ENCODE data around the gene WIPI1.

WIPI1 gene

DNA sequence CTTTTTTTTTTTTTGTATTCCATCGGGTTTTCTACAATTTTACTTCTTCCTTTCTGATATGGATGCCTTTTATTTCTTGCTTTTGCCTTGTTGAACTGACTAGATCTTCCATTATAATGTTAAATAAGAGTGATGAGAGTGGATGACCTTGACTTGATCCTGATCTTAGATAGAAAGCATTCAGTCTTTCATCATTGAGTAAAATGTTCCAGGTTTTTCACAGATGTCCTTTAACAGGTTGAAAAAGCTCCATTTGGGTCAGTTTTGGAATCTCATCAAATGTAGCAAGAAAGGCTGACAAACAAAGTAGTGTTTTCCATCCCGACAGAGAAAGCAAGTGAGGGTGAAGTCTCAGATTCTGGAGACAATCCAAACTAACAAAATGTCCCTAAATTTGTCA, 27.2 kb upstream of the WIPI1 start:
- no peaks in the 10 kb centered on the region for H3K4me1 ChIP-seq (ENCODE audit: control insufficient read depth, insufficient read depth, low read length)
- H3K27ac ChIP-seq (ENCODE audit: low read length): no peak overlapping the region
- no peak overlapping the region for H3K9ac ChIP-seq (ENCODE audit: low read length in 2 of 2)
- peaks cover 4 to 6% of the 10 kb centered on the region in 2 donors for H3K27me3 ChIP-seq (ENCODE audit: control insufficient read depth in 1 of 2, insufficient read depth in 2 of 2, low read length in 2 of 2)
- H3K36me3 ChIP-seq (ENCODE audit: control insufficient read depth in 2 of 2, insufficient read depth in 2 of 2, low read length in 2 of 2): no peaks in the 10 kb centered on the region
- H3K9me3 ChIP-seq (ENCODE audit: control insufficient read depth in 2 of 2, low read length in 2 of 2): no peaks in the 10 kb centered on the region
- H3K4me3 ChIP-seq (ENCODE audit: low read length in 2 of 2): no peak overlapping the region

DNA sequence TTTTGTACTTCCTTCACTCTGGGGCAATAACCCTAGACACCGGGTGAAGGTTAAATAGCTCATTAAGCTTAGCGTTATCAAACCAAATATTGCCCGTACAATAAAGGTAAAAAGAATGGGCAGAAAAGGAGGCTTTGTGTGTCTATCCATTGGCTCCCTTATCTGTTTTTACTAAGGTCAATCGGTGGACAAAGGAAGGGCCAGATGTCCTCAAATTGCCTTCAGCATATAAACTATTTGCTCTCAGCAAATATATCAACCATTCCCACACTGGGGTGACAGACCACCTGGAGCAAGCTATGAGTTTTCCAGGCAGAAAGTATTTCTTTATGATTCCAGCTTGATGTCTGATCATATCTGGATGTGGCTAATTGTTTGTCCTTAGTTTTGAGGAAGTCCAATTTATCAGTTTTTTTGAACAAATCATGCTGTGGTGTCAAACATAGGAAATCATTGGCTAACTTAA, 25.3 kb upstream of the WIPI1 start:
- peaks cover 4 to 6% of the 10 kb centered on the region in 2 donors for H3K27me3 ChIP-seq (ENCODE audit: control insufficient read depth in 1 of 2, insufficient read depth in 2 of 2, low read length in 2 of 2)
- H3K36me3 ChIP-seq (ENCODE audit: control insufficient read depth in 2 of 2, insufficient read depth in 2 of 2, low read length in 2 of 2): no peaks in the 10 kb centered on the region
- no peaks in the 10 kb centered on the region for H3K4me1 ChIP-seq (ENCODE audit: control insufficient read depth, insufficient read depth, low read length)

DNA sequence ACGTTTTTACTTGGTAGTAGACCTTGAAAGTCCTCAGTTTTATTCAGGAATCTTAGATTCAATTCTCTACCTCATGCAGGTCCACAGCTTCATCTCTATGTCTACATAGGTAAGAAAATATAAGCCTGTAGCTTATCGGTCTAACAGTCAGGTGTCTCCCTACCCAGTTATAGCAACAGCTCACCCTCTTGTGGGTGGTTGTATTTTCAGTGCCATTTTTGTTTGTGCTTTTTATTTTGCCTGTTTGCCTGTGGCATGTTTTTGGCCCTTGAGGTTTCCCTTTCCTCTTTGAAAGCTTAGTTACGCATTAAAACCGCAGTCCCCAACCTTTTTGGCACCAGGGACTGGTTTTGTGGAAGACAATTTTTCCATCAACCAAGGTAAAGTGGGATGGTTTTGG, 23.6 kb upstream of the WIPI1 start:
- Histone ChIP-seq H3K4me3 (ENCODE audit: low read length in 2 of 2) (no peak overlapping the region), H3K27ac (ENCODE audit: low read length) (no peak overlapping the region), H3K27me3 (ENCODE audit: control insufficient read depth in 1 of 2, insufficient read depth in 2 of 2, low read length in 2 of 2) (peaks cover 4 to 6% of the 10 kb centered on the region in 2 donors), H3K9me3 (ENCODE audit: control insufficient read depth in 2 of 2, low read length in 2 of 2) (no peaks in the 10 kb centered on the region), H3K4me1 (ENCODE audit: control insufficient read depth, insufficient read depth, low read length) (no peaks in the 10 kb centered on the region), H3K36me3 (ENCODE audit: control insufficient read depth in 2 of 2, insufficient read depth in 2 of 2, low read length in 2 of 2) (no peaks in the 10 kb centered on the region), H3K9ac (ENCODE audit: low read length in 2 of 2) (no peak overlapping the region)

More for the DNA sequence above, 25.3 kb upstream of the WIPI1 start:
- Histone ChIP-seq H3K4me3 (ENCODE audit: low read length in 2 of 2) (no peak overlapping the region), H3K9me3 (ENCODE audit: control insufficient read depth in 2 of 2, low read length in 2 of 2) (no peaks in the 10 kb centered on the region), H3K9ac (ENCODE audit: low read length in 2 of 2) (no peak overlapping the region), H3K27ac (ENCODE audit: low read length) (no peak overlapping the region)

DNA sequence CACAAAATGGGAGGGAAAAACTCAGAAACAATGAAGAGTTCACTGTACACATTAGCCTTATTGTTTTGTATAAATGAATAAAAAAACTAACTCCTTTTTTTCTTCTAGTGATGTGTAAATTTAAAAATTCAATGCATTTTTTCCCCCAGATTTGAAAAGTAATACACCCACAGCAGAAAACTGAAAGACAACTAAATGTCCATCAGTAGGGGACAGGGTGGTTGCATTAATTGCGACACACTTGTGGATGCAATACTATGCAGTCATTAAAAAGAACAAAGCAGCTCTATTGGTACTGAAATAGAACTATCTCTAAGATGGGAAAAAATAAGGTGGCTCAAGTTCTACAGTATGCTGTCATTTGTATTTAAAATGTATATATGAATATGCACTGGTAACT, 13.7 kb upstream of the WIPI1 start:
- H3K27ac ChIP-seq (ENCODE audit: low read length): no peak overlapping the region

DNA sequence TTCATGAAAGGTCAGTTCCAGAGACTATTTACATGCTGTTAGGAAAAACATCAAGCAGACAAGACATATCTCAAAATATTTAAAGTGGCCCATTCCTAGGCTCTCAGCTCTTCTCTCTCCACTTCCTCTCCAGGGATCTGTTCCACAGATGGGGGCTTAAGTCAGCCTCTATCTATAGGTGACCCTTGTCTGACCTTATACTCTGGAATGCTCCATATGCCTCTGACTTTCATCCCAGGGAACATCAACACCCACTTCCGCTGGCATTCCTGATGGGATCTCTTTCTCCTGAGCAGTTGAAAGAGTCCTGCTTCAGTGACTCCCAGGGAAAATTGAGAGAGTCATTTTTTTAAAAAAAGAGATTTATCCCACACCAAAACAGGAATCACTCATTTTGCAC, 11.5 kb upstream of the WIPI1 start:
- Histone ChIP-seq H3K9ac (ENCODE audit: low read length in 2 of 2) (no peak overlapping the region), H3K4me3 (ENCODE audit: low read length in 2 of 2) (no peak overlapping the region), H3K36me3 (ENCODE audit: control insufficient read depth in 2 of 2, insufficient read depth in 2 of 2, low read length in 2 of 2) (no peaks in the 10 kb centered on the region), H3K27me3 (ENCODE audit: control insufficient read depth in 1 of 2, insufficient read depth in 2 of 2, low read length in 2 of 2) (no peaks in the 10 kb centered on the region), H3K9me3 (ENCODE audit: control insufficient read depth in 2 of 2, low read length in 2 of 2) (no peaks in the 10 kb centered on the region), H3K27ac (ENCODE audit: low read length) (no peak overlapping the region), H3K4me1 (ENCODE audit: control insufficient read depth, insufficient read depth, low read length) (no peaks in the 10 kb centered on the region)

More for the DNA sequence above, 13.7 kb upstream of the WIPI1 start:
- no peak overlapping the region for H3K9ac ChIP-seq (ENCODE audit: low read length in 2 of 2)
- no peaks in the 10 kb centered on the region for H3K36me3 ChIP-seq (ENCODE audit: control insufficient read depth in 2 of 2, insufficient read depth in 2 of 2, low read length in 2 of 2)
- H3K9me3 ChIP-seq (ENCODE audit: control insufficient read depth in 2 of 2, low read length in 2 of 2): no peaks in the 10 kb centered on the region
- no peaks in the 10 kb centered on the region for H3K27me3 ChIP-seq (ENCODE audit: control insufficient read depth in 1 of 2, insufficient read depth in 2 of 2, low read length in 2 of 2)
- no peaks in the 10 kb centered on the region for H3K4me1 ChIP-seq (ENCODE audit: control insufficient read depth, insufficient read depth, low read length)
- no peak overlapping the region for H3K4me3 ChIP-seq (ENCODE audit: low read length in 2 of 2)

DNA sequence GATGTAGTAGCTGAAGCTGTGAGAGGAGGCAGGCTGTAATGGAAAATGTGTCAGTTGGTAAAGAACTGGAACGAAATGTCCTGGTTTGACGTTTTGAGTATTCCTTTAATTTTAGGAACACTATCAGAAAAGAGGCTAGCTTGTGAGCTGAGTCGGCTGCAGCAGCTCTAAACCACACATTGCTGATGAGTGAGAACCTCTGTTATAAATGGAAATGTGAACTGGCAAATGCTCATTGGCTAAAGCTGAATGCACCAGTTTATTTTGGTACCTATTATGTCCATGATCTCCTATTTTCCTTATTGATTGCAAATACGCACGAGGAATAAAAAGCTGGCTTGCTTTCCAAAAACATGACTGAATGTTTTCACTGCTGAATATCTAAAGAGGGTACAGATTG, 11.0 kb upstream of the WIPI1 start:
- Histone ChIP-seq H3K4me1 (ENCODE audit: control insufficient read depth, insufficient read depth, low read length) (no peaks in the 10 kb centered on the region), H3K9ac (ENCODE audit: low read length in 2 of 2) (no peak overlapping the region), H3K27ac (ENCODE audit: low read length) (no peak overlapping the region), H3K4me3 (ENCODE audit: low read length in 2 of 2) (no peak overlapping the region), H3K9me3 (ENCODE audit: control insufficient read depth in 2 of 2, low read length in 2 of 2) (no peaks in the 10 kb centered on the region), H3K36me3 (ENCODE audit: control insufficient read depth in 2 of 2, insufficient read depth in 2 of 2, low read length in 2 of 2) (no peaks in the 10 kb centered on the region), H3K27me3 (ENCODE audit: control insufficient read depth in 1 of 2, insufficient read depth in 2 of 2, low read length in 2 of 2) (no peaks in the 10 kb centered on the region)

DNA sequence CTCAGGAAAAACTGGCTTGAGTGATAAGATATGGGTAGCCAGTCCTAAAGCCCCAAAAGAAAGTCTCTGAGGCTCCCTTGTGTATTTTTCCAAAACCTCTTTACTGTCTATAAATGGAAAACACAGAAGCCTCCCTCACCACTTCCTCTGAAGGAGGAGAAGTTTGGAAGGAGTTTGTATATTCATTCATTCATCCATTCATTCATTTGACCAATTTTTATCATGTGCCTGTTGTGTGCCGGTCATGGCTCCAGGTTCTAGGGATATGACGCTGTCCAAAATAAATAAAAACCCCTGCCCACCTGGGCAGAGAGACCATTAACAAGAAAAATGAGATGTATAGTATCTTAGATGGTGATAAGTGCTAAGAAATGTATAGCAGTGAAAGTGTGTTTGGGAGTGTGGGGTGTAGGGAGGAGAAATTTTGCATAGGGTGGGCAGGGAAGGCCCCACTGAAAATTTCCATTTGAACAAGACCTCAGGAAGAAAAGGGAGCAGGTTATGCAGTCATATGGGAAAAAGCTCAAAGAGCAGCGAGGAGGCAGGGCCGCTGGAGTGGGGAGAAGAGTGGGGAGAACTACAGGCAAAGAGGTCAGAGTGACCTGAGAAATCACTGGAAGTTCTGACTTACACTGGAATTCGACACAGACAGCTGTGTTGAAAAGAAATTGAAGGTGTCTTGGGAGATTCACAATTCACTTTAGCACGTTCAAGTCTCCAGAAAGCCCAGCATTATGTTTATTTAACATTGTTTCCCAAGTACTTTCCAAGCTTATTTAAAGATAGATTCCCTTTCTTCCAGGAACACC, 6.1 kb upstream of the WIPI1 start:
- Histone ChIP-seq H3K4me1 (ENCODE audit: control insufficient read depth, insufficient read depth, low read length) (peaks cover 7% of the 10 kb centered on the region), H3K9me3 (ENCODE audit: control insufficient read depth in 2 of 2, low read length in 2 of 2) (no peaks in the 10 kb centered on the region), H3K9ac (ENCODE audit: low read length in 2 of 2) (no peak overlapping the region), H3K4me3 (ENCODE audit: low read length in 2 of 2) (no peak overlapping the region), H3K36me3 (ENCODE audit: control insufficient read depth in 2 of 2, insufficient read depth in 2 of 2, low read length in 2 of 2) (no peaks in the 10 kb centered on the region), H3K27ac (ENCODE audit: low read length) (no peak overlapping the region), H3K27me3 (ENCODE audit: control insufficient read depth in 1 of 2, insufficient read depth in 2 of 2, low read length in 2 of 2) (no peaks in the 10 kb centered on the region)

DNA sequence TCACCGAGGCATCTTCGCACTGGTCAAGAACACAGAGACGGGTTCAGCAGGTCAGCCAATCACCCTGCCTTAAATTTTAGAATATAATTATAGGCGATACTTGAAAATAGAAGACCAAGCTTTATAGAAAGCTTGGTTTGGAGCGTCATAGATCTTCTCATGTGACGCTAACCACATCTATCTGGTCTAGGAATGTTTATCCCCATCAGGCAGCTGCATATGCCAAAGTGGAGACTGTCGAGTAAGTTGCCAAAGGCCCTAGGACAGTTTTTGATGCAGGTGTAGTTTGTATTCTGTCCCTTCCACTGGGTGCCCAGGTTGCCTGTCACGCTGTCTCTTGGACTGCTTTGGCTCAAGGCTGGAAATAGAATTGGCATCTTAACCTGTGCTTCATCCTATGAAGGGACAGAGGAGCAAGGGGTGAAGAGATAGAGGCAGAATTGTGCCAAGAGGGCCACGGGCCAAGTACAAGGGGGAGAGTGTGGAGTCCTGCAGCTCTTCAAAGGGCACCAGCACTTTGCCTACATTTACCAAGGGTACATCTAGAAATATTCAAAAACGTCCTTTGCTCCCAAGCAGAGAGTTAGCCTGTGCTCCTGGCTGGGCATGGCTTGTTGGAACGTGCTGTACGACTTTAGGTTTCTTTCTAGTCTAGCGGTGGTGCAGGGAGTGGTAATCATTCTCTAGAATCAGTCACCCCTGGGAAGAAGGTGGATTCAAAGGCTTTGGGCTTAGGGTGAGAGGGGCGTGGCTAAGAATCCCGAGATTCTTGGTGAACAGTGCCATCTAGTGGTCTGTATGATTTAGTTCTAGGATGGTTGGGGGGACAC, 5.3 kb upstream of the WIPI1 start:
- no peak overlapping the region for H3K4me3 ChIP-seq (ENCODE audit: low read length in 2 of 2)
- no peak overlapping the region for H3K27ac ChIP-seq (ENCODE audit: low read length)
- no peaks in the 10 kb centered on the region for H3K27me3 ChIP-seq (ENCODE audit: control insufficient read depth in 1 of 2, insufficient read depth in 2 of 2, low read length in 2 of 2)
- H3K9me3 ChIP-seq (ENCODE audit: control insufficient read depth in 2 of 2, low read length in 2 of 2): no peaks in the 10 kb centered on the region
- H3K36me3 ChIP-seq (ENCODE audit: control insufficient read depth in 2 of 2, insufficient read depth in 2 of 2, low read length in 2 of 2): no peaks in the 10 kb centered on the region
- H3K9ac ChIP-seq (ENCODE audit: low read length in 2 of 2): no peak overlapping the region
- peaks cover 11% of the 10 kb centered on the region for H3K4me1 ChIP-seq (ENCODE audit: control insufficient read depth, insufficient read depth, low read length)

DNA sequence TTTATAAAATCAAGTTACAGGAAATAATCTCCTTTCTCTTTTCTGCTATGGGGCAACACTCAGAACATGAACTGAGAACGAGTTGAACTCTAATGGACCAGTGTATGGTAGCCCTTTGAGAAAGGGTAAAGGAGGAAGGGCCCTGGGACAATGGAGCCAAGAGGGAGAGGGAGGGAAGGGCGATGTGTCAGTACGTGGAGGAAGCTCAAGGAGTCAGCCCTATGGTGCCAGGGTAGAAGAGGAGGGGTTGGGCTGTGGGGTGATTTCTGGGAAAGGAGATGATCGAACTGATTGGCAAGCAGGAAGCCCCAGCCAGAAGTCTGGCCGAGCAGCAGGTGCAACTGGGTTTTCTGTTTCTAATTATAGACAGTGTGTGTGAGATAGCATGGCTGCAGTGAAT, 4.3 kb upstream of the WIPI1 start:
- Histone ChIP-seq H3K27ac (ENCODE audit: low read length) (no peak overlapping the region), H3K4me1 (ENCODE audit: control insufficient read depth, insufficient read depth, low read length) (peaks cover 14% of the 10 kb centered on the region), H3K9me3 (ENCODE audit: control insufficient read depth in 2 of 2, low read length in 2 of 2) (no peaks in the 10 kb centered on the region), H3K9ac (ENCODE audit: low read length in 2 of 2) (no peak overlapping the region), H3K27me3 (ENCODE audit: control insufficient read depth in 1 of 2, insufficient read depth in 2 of 2, low read length in 2 of 2) (no peaks in the 10 kb centered on the region), H3K4me3 (ENCODE audit: low read length in 2 of 2) (no peak overlapping the region), H3K36me3 (ENCODE audit: control insufficient read depth in 2 of 2, insufficient read depth in 2 of 2, low read length in 2 of 2) (no peaks in the 10 kb centered on the region)

DNA sequence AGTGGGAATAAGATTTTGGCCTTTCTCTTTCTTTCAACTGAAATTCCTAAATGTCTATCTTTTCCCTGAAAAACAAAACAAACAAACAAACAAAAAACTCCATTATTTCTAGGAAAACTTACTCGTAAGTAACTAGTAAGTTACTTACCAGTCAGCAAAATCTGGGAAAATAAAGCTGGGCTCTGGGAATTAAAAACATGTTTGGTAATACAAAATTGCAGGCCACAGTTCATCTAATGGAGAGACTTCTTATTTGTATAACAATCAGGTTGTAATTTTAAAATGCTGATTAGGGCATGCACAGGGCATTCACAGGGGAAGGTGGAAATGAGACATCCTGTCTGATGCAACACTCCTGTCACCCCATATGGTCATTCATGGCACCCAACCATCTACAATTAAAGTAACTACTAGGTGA, 3.8 kb upstream of the WIPI1 start:
- no peak overlapping the region for H3K4me3 ChIP-seq (ENCODE audit: low read length in 2 of 2)

DNA sequence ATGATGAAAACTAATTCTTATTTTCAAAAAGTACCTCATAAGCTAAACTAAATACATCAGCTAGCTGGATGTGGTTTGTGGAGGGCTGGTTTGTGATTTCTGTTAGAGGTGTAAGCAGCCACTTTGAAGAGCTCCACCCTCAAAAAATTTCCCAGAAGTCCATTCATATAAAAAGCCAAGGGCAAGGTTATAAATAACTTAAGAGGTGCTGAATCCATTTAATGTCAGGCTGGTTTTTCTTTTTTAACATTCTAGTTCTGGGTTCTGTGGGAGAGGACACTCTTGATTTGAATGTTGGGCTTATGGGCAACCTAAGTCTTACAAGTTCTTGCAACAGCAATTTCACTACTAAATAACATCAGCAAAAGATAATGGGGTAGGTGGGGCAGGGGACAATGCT, 3.4 kb upstream of the WIPI1 start:
- H3K27ac ChIP-seq (ENCODE audit: low read length): no peak overlapping the region

More for the DNA sequence above, 3.8 kb upstream of the WIPI1 start:
- peaks cover 19% of the 10 kb centered on the region for H3K4me1 ChIP-seq (ENCODE audit: control insufficient read depth, insufficient read depth, low read length)
- no peaks in the 10 kb centered on the region for H3K36me3 ChIP-seq (ENCODE audit: control insufficient read depth in 2 of 2, insufficient read depth in 2 of 2, low read length in 2 of 2)
- H3K9ac ChIP-seq (ENCODE audit: low read length in 2 of 2): no peak overlapping the region
- H3K9me3 ChIP-seq (ENCODE audit: control insufficient read depth in 2 of 2, low read length in 2 of 2): no peaks in the 10 kb centered on the region
- H3K27me3 ChIP-seq (ENCODE audit: control insufficient read depth in 1 of 2, insufficient read depth in 2 of 2, low read length in 2 of 2): no peaks in the 10 kb centered on the region
- no peak overlapping the region for H3K27ac ChIP-seq (ENCODE audit: low read length)

More for the DNA sequence above, 3.4 kb upstream of the WIPI1 start:
- H3K4me1 ChIP-seq (ENCODE audit: control insufficient read depth, insufficient read depth, low read length): peaks cover 20% of the 10 kb centered on the region
- H3K4me3 ChIP-seq (ENCODE audit: low read length in 2 of 2): no peak overlapping the region
- H3K27me3 ChIP-seq (ENCODE audit: control insufficient read depth in 1 of 2, insufficient read depth in 2 of 2, low read length in 2 of 2): no peaks in the 10 kb centered on the region
- no peak overlapping the region for H3K9ac ChIP-seq (ENCODE audit: low read length in 2 of 2)
- no peaks in the 10 kb centered on the region for H3K36me3 ChIP-seq (ENCODE audit: control insufficient read depth in 2 of 2, insufficient read depth in 2 of 2, low read length in 2 of 2)
- H3K9me3 ChIP-seq (ENCODE audit: control insufficient read depth in 2 of 2, low read length in 2 of 2): no peaks in the 10 kb centered on the region

Data from stomach smooth muscle (tissue), 2 donors.